Calu3 (cell line): ENCODE data around the gene KXD1. TPM values are rescaled to one million over a fixed set of nuclear protein-coding genes. Genes with fewer than 3 reads are reported as not detected.
A peak's percentile ranks its signal among the peaks of the same experiment; 100 is the strongest.

Experiments
- BruUV-seq: library from RNA; stranded (reverse); fragments of 400-500 nt; replicated peaks from 2 replicates; lab custom pipeline; 2021; lab: Mats Ljungman, UMichigan
- CTCF ChIA-PET: fragments of 300-600 bp; sonication (Branson Sonifier 250); formaldehyde crosslinking; loops from one replicate; lab custom pipeline; 2022; ENCODE audit warnings: antibody characterized with exemption; lab: Charles Lee
- DNase-seq: peaks from one replicate; pipeline ENCODE4 v3.0.0; 2022
- H3K27ac Mint-ChIP-seq: one replicate; pipeline ENCODE4 v1.8.0; 2022; ENCODE audit warnings: mixed read lengths; ENCODE audit not compliant: unreplicated experiment
- H3K27me3 Mint-ChIP-seq: one replicate; pipeline ENCODE4 v1.8.0; 2022; ENCODE audit warnings: mixed read lengths; ENCODE audit not compliant: unreplicated experiment
- H3K36me3 Mint-ChIP-seq: one replicate; pipeline ENCODE4 v1.8.0; 2022; ENCODE audit warnings: mild to moderate bottlenecking, moderate library complexity, mixed read lengths; ENCODE audit not compliant: insufficient read depth, unreplicated experiment
- H3K4me1 Mint-ChIP-seq: one replicate; pipeline ENCODE4 v1.8.0; 2022; ENCODE audit warnings: mild to moderate bottlenecking, low read depth, mixed read lengths; ENCODE audit not compliant: unreplicated experiment
- H3K4me3 Mint-ChIP-seq: one replicate; pipeline ENCODE4 v1.8.0; 2022; ENCODE audit warnings: mild to moderate bottlenecking, low read depth, moderate library complexity, mixed read lengths; ENCODE audit not compliant: unreplicated experiment
- H3K9me3 Mint-ChIP-seq: one replicate; pipeline ENCODE4 v1.8.0; 2022; ENCODE audit warnings: low read depth, mixed read lengths; ENCODE audit not compliant: unreplicated experiment
- intact Hi-C: fragments of 100-400 bp; cut with micrococcal nuclease; formaldehyde crosslinking; loops from one replicate; pipeline ENCODE4 v1.10.0; 2022; ENCODE audit not compliant: unreplicated experiment
- total RNA-seq: library from RNA; stranded (reverse); gene quantifications from 2 replicates; pipeline ENCODE4 v1.2.3, GENCODE V29; 2022
- TF ChIP-seq, protein P1 (sequence below): fragments of 200-600 bp; IDR thresholded peaks from one replicate; pipeline ENCODE4 v1.8.0; 2022; ENCODE audit warnings: antibody characterized with exemption; ENCODE audit not compliant: unreplicated experiment

KXD1 gene
- total RNA-seq, 1 experiment from 2014 or later = 61.5 TPM

DNA sequence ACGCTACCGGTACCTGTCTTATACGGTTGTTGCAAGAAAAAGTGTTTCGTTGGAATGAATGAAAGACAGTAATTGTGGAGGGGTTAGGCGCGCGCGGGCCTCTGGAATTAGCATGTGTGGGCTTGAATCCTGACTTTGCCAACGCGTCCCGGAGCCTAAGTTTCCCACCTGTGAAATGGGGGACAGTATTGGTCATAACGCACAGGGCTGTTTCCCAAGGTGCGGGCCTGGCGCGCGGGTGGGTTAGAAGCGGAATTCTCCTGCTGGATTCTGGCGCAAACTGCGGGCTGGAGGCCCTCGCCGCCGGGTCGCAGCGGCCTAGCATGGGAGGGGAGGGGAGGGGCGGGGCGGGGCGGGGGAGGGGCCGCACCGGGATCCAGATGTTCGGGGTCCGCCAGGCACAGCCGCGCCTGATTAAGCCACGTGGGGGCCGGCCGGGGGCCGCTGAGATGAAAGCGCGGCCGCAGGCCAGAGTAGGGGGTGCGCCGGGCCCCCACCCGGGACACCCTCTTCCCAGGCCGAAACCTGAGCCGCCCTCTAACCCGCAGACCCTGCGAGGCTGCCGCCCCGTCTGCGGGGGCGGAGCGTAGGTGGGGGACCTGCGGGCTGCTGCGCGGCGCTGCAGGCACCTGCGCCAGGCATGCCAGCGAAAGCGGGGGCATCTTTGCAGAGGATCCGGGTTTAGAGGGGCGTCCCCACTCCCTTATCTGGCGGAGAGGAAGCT is 53.8 kb downstream of the KXD1 start:
- no TSS peak for BruUV-seq
- peaks cover 7% of the 10 kb centered on the region for H3K4me1 Mint-ChIP-seq
- H3K27me3 Mint-ChIP-seq = peaks cover 86% of the 10 kb centered on the region
- no peak for DNase-seq
- TF ChIP-seq, protein P1, sequence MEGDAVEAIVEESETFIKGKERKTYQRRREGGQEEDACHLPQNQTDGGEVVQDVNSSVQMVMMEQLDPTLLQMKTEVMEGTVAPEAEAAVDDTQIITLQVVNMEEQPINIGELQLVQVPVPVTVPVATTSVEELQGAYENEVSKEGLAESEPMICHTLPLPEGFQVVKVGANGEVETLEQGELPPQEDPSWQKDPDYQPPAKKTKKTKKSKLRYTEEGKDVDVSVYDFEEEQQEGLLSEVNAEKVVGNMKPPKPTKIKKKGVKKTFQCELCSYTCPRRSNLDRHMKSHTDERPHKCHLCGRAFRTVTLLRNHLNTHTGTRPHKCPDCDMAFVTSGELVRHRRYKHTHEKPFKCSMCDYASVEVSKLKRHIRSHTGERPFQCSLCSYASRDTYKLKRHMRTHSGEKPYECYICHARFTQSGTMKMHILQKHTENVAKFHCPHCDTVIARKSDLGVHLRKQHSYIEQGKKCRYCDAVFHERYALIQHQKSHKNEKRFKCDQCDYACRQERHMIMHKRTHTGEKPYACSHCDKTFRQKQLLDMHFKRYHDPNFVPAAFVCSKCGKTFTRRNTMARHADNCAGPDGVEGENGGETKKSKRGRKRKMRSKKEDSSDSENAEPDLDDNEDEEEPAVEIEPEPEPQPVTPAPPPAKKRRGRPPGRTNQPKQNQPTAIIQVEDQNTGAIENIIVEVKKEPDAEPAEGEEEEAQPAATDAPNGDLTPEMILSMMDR = no peak
- H3K27ac Mint-ChIP-seq = no peak overlapping the region
- CTCF ChIA-PET = no interaction called here
- intact Hi-C loops = no loop called here
- H3K36me3 Mint-ChIP-seq = peaks cover 9% of the 10 kb centered on the region
- H3K9me3 Mint-ChIP-seq = no peaks in the 10 kb centered on the region
- H3K4me3 Mint-ChIP-seq = peak overlapping the region; percentile 31

- Mint-ChIP-seq H3K4me1 (peaks cover 7% of the 10 kb centered on the region), H3K9me3 (no peaks in the 10 kb centered on the region), H3K4me3 (peak overlapping the region; percentile 47), H3K27me3 (peaks cover 85% of the 10 kb centered on the region), H3K36me3 (peaks cover 9% of the 10 kb centered on the region), H3K27ac (no peak overlapping the region)
- BruUV-seq = no TSS peak
- CTCF ChIA-PET = interaction anchor here (0.6 kb wide), 1 partner anchor 253 kb away, joined by 6 read pairs; no protein-coding TSS in a partner anchor
- TF ChIP-seq, protein P1 = no peak
- intact Hi-C loops = no loop called here
- no peak for DNase-seq
Measured at GRCh38 chr19:18612051-18612771, 54.5 kb downstream of the KXD1 start.

DNA sequence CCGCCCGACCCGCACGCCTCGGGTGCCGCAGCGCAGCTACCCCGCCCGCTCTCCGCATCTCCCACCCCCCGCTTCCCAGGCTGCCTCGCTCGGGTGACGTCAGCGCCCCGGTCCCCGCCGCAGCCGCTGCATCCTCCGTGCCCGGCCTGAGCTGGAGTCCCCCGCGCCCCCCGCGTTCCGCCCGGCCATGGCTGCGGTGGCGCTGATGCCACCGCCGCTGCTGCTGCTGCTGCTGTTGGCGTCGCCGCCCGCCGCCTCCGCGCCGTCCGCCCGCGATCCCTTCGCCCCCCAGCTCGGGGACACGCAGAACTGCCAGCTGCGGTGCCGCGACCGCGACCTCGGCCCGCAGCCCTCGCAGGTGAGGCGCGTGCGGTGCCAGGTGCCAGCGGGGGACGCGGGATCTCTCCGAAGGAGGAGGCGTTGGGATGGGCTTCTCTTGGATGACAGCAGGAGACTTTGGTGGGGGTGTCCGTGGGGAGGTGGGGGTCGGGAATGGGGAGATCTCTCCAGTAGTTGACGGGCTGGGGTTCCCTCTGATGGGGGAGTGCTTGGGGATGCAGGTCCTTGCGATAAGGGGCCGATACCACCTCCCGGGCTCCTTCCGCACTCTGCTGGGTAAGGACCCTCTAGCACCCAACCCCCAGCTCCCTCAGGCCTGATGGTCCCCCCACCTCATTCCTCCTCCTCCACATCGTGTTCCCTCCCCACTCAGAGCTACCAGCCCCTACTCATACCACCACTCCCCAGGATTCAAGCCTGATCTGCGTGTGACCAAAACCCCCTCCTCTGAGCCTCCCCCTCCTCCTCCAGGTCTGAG is 55.3 kb downstream of the KXD1 start, which contains the start of gene TMEM59L:
TMEM59L (plus strand) TSS at position 99 of the 817 bp plus-strand sequence; CDS start at position 188, 89 bp downstream.
- H3K27me3 Mint-ChIP-seq = peaks cover 77% of the 10 kb centered on the region
- no peak within 1 kb of the TSS for H3K27ac Mint-ChIP-seq
- intact Hi-C loops = no loop called here
- peak within 1 kb of the TSS; percentile 47 for H3K4me3 Mint-ChIP-seq
- peaks cover 7% of the 10 kb centered on the region for H3K4me1 Mint-ChIP-seq
- BruUV-seq = no TSS peak
- TF ChIP-seq, protein P1 = no peak
- DNase-seq = no peak
- H3K36me3 Mint-ChIP-seq = peaks cover 6% of the 10 kb centered on the region
- CTCF ChIA-PET = interaction anchor here (0.6 kb wide), 1 partner anchor 252 kb away, joined by 6 read pairs; no protein-coding TSS in a partner anchor
- no peaks in the 10 kb centered on the region for H3K9me3 Mint-ChIP-seq

DNA sequence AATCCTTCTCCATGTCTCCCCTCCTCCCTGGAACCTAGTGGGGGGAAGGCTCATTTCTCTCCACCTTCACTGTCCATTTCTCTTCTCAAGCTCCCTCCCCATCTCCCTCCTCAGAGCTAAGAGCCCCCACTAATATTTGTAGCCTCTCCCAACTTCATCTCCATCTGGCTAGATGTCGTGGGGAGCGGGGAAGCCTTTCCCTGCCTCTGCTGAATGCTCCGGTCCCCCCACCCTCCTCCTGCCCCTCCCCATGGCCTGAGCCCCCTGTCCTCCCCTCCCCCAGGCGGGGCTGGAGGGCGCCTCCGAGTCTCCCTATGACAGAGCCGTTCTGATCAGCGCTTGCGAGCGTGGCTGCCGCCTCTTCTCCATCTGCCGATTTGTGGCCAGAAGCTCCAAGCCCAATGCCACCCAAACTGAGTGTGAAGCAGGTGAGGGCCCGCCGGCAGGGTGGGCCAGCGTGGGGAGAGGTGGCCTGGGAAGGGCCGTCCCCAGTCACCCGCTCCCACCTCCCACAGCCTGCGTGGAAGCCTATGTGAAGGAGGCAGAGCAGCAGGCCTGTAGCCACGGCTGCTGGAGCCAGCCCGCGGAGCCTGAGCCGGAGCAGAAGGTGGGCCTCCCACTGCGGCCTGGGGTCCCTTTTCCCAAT is 56.0 kb downstream of the KXD1 start:
- TF ChIP-seq, protein P1 = no peak
- peaks cover 5% of the 10 kb centered on the region for H3K36me3 Mint-ChIP-seq
- DNase-seq = no peak
- BruUV-seq = no TSS peak
- no peaks in the 10 kb centered on the region for H3K9me3 Mint-ChIP-seq
- H3K4me1 Mint-ChIP-seq = peaks cover 7% of the 10 kb centered on the region
- no peak overlapping the region for H3K27ac Mint-ChIP-seq
- CTCF ChIA-PET = no interaction called here
- peak overlapping the region; percentile 47 for H3K4me3 Mint-ChIP-seq
- peaks cover 70% of the 10 kb centered on the region for H3K27me3 Mint-ChIP-seq
- intact Hi-C loops = no loop called here
